Retinal pigment epithelial cell (primary cell): ENCODE data around the gene POLR2F.

Experiments
- DNase-seq: peaks from one replicate; pipeline ENCODE4 v3.0.0-alpha.2; 2010; ENCODE audit warnings: low read depth
- H3K4me3 ChIP-seq: 2 replicates; pipeline ENCODE4 v1.5.1; 2011; ENCODE audit warnings: mild to moderate bottlenecking, low read length, control low read depth, moderate library complexity
- TF ChIP-seq, protein P1 (sequence below): conservative IDR thresholded peaks from 2 replicates; pipeline ENCODE4 v1.5.1; 2011; ENCODE audit warnings: low read depth, low read length, control low read depth, inconsistent platforms

Gene POLR2F

DNA sequence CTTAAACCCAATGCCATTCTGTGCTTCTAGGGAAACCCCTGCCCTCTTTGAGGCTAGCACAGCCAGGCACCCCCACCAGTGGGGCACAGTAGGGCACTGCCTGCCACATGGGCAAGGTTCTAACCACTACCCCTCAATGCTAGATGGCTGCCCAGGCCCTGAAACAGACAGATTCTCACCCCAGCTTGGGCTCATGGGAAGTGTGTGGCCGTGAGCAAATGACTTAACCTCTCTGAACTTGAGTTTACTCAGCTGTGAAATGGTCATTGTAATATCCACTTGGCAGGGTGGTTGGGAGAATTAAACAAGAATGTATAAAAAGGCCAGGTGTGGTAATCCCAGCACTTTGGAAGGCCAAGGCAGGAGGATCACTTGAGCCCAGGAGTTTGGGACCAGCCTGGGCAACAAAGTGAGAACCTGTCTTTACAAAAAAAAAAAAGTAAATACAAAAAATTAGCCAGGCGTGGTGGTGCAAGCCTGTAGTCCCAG, 22.5 kb upstream of the POLR2F start:
- no peak for DNase-seq
- H3K4me3 ChIP-seq: no peak overlapping the region
- TF ChIP-seq, protein P1, sequence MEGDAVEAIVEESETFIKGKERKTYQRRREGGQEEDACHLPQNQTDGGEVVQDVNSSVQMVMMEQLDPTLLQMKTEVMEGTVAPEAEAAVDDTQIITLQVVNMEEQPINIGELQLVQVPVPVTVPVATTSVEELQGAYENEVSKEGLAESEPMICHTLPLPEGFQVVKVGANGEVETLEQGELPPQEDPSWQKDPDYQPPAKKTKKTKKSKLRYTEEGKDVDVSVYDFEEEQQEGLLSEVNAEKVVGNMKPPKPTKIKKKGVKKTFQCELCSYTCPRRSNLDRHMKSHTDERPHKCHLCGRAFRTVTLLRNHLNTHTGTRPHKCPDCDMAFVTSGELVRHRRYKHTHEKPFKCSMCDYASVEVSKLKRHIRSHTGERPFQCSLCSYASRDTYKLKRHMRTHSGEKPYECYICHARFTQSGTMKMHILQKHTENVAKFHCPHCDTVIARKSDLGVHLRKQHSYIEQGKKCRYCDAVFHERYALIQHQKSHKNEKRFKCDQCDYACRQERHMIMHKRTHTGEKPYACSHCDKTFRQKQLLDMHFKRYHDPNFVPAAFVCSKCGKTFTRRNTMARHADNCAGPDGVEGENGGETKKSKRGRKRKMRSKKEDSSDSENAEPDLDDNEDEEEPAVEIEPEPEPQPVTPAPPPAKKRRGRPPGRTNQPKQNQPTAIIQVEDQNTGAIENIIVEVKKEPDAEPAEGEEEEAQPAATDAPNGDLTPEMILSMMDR: no peak

DNA sequence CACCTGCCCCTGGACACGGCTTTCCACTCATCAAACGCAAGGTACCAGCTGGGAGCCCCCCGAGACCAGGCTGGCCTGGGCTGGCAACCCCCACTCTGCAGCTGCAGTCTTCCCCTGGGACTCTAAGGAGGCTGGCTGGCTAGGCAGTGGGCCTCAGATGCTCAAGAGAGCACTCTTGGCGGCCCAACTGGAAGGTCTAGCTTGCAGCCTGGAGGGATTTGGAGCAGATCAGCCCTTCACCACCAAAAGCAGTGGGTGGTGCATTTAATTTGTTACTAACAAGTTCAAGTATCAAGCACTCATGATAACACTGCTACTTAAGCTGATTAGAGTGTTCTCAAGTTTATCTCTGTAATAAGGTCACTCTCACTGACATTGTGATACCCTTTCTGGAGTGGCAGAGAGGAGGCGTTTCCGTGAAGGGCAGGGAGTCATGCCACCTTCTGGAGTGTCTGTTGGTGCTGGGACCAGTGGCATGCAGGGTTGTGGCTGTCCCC, 21.6 kb upstream of the POLR2F start:
- no peak overlapping the region for H3K4me3 ChIP-seq
- TF ChIP-seq, protein P1: no peak
- DNase-seq: no peak

DNA sequence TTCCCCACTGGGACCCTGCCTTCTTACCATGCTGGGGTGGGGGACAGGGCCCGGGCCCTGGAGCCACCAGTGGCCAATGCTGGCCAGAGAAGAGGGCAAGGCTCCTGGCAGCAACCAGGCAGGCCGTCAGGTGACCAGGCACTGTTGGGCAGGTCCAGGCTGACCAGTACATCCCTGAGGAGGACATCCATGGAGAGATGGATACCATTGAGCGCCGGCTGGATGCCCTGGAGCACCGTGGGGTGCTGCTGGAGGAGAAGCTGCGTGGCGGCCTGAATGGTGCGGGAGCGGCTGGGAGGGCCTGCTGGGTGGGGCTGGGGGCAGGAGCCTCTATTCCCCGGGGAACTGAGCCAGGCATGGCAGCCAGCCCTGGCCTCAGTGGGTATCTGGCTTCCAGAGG, 21.1 kb upstream of the POLR2F start:
- H3K4me3 ChIP-seq: no peak overlapping the region
- TF ChIP-seq, protein P1: no peak
- DNase-seq: no peak

DNA sequence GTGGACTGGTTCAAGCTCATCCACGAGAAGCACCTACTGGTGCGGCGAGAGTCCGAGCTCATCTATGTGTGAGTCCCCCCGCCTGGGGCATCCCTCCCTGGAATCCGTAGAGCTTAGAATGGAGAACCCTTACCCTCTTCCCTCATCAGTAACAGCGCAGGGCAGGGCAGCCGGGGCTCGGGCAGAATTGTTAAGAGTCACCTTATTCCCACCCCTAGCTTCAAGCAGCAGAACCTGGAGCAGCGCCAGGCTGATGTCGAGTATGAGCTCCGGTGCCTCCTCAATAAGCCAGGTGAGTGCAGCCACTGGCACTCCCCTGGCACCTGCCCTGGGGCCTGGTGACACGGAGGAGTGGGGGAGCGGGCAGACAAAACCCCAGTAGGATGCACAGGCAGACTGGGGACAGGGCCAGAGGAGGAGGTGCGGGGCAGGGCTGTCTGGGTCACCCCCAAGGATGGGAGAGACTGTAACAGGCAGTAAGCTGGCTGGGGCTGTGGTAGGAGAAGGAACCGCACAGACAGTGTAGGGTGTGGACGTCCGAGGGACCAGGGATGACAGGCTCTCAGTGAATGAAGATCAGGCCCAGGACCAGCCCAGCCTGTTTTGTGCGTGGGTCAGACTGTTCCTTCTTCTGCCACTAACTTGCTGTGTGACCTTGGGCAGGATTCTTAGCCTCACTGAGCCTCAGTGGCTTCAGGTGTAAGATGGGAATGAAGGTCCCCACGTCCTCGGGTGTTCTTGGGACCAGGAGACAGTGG, 20.5 kb upstream of the POLR2F start:
- DNase-seq: no peak
- TF ChIP-seq, protein P1: no peak
- H3K4me3 ChIP-seq: no peak overlapping the region

DNA sequence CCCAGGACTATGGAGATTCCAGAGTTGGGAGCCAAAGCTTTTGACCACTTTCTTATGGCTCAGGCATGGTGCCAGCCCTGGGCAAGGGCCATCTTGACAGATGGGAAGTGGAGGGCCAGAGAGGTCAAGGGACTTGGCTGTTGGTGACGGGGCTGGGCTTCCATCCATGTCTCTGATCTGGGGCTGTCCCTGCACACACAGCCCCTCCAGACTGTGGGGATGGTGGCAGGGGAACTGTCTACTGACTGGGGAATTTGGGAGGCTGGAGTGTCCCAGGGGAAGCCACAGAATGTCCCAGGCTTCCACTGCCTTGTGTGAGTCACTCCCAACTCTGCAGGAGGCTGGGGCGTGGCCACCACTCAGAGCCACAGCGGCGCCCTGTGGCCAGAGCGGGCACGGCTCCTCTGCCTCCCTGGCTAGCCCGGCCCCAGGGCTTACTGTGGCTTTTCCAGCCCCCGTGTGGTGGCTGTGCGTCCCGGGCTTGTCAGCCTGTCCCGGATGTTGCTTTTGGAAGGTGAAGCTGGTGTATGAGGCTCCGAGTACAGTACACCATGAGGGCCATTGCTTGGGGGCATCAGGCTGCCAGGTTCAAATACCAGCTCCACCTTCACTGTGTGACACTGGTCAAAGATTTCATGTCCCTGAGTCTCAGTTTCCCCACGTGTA, 19.7 kb upstream of the POLR2F start:
- DNase-seq: peak; percentile 38
- TF ChIP-seq, protein P1: peak; percentile 97
- no peak overlapping the region for H3K4me3 ChIP-seq

DNA sequence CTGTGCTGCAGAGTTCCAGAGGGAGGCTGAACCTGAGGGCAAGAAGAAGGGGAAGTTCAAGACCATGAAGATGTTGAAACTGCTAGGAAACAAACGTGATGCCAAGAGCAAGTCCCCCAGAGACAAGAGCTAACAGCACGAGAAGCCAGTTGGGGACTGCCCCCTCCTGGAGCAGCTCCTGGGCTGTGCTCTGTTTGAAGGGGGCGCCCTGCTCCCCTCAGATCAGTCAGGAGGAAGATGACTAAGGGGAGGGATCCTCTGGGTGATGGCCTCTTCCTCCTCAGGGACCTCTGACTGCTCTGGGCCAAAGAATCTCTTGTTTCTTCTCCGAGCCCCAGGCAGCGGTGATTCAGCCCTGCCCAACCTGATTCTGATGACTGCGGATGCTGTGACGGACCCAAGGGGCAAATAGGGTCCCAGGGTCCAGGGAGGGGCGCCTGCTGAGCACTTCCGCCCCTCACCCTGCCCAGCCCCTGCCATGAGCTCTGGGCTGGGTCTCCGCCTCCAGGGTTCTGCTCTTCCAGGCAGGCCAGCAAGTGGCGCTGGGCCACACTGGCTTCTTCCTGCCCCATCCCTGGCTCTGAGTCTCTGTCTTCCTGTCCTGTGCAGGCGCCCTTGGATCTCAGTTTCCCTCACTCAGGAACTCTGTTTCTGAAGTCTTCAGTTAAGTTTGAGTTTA, 12.7 kb upstream of the POLR2F start:
- no peak overlapping the region for H3K4me3 ChIP-seq
- TF ChIP-seq, protein P1: no peak
- DNase-seq: no peak
